HG03442 (cell line): Measurements from ENCODE around the gene C1orf35.

Experiments used
- ATAC-seq: cut with Tn5 transposase; IDR thresholded peaks from one replicate; pipeline ENCODE4 v1.9.1; 2021; ENCODE audit warnings: mild to moderate bottlenecking, moderate library complexity; ENCODE audit not compliant: unreplicated experiment

C1orf35 gene

DNA sequence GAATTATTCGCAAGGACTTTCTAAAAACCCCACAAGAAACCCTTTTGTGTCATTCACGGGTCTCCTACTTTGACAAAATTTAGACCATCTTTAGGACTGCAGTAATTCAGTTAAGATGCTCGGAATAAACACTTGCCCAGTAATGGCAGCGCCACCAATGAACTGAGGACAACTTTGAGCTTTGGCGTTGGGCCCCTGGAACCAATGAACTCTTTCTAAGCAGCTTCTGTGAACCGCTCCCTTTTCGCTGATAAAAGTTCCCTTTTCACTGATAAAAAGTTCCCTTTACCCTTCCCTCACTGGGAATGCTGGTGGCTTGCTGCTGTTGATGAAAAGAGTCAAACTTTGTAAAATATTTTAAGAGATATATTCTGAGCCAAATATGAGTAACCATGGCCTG, 7.4 kb upstream of the C1orf35 start:
- no peak for ATAC-seq

DNA sequence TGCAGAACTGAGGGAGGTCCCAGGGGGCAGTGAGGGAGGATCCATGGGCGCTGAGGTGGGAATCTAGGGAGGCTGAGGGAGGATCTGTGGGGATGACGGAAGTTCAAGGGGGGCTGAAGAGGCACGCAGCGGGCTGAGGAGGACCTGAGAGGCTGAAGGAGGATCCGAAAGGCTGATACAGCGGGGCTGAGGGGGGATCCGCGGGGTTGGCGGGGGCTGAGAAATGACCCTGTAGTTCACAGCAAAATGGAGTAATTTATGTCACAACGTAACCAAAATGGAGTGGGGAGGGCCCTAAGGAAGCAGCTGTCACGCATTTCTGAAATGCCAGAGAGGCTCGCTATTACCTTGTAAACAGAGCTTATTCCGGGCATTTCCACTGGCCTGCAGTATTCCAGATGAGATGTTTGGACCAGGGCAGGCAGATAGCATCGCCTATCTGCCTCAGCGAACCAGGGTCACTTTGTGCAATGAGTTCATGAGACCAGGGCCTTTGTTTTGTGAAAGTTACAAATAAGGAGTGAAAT, 6.9 kb upstream of the C1orf35 start:
- ATAC-seq, result peak; percentile 2

DNA sequence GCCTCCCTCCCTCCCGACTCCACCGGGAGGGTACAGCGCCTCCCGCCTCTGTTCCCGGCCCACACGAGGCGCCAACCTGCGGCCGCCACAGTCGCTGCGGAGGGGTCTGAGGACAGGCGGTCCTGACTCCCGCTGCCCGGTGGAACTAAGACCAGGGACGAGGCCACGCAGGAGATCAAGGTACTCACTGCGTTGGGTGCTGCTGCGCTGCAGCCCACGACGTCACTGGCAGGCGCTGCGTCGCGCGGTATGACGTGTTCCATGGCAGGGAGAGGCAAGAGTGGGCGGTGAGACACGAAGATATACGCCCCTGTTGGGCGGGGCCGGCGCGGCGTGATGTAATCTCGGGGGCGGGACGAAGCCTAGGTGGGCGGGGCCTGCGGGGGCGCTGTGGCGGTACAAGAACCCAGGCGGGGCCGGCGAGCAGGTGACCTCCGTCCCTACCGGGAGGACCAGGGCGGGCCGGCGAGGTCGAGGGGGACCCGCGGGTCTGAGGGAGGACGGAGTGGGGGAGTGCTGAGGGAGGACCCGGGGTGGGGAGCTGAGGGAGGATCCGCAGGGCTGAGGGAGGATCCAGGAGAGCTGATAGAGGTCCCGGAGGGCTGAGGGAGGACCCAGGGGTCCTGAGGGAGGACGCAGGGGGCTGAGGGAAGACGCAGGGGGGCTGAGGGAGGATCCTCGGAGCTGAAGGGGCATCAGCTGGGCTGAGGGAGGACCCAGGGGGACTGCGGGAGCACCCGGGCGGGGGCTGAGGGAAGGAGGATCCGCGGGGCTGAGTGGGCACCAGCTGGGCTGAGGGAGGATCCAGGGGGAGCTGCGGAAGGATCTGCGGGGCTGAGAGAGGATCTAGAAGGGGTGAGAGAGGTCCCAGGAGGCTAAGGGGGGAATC, 6.2 kb upstream of the C1orf35 start, which contains the start of gene MRPL55:
Gene MRPL55, minus strand, starts transcription at position 227 of the 889 bp plus-strand sequence. CDS start 1,039 bp downstream, outside the sequence.
- ATAC-seq, result peak; percentile 86

DNA sequence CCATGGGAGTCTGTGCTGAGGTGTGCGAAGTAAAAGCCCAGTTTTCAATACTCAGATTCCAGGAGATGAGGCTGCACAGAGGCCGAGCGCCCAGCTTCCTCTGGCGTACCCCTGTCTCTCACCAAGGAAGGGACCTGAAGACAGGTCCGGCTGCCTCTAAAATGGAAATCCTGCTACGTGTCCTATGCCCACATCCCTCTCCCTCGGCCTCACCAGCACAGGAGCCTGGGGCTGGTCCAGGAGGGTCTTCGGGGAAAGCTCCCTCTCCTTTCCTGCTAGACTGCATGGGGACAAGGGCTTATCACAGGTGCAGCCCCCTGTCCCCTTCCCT, 5.6 kb upstream of the C1orf35 start:
- ATAC-seq, result peak; percentile 1

DNA sequence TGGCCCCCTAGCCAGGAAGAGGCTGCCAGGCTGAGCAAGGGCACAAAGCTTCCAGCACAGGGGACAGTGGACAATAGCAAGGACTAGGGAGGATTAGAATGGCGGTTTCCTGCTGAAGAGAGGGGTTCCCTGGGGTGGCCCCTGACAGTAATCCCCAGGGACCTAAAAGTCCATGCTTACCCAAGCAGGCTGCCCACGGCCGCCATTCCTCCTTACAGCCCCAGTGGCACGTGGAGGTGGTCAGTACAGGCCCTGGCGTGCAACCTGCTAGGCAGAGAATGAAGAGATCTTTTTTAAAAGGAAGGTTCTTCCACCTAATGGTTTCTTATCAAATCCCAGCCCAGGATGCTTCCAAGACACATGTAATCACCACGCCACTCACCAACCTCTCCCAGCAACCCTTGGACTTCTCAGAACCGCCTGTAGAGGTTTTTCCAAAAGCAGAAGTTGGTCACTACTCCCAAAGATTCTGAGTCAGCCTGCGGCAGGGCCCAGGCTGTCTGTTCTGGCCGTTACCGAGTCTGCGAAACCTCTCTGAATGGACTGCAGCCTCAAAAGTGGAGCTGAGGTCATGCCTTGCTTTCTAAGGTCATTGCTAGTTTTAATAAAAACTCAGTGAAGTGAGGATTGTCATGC, 5.0 kb upstream of the C1orf35 start:
- ATAC-seq, result no peak

DNA sequence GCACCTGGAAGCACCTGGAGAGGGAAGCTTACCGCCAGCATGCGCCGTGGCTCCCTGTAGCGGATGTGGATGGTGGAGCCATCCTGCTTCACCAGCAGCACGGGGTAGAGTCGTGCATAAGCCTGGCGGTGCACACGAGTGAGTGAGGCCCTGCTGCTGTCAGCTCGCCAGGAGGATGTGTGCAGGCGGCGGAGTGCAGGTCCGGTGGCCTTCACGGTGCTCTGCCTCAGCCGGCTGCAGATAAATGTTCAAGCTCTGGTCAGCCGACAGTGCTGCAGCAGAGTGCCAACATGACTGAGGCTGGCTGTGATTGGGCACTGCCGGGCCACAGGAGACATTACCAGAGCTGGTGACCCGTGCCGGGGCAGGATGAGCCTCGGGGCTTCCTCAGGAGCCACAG, 4.5 kb upstream of the C1orf35 start:
- ATAC-seq, result no peak

DNA sequence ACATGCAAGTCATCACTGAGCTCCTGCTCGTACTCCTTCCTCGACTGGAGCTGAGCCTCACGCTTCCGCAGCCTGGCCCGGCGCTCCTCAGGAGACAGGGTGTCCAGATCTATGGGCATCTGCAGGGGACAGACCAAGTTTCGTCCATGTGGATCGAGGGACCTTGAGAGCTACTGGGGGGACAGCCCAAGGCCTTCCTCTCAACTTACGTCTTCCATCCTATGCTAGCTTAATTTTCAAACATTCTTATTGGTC, 3.6 kb upstream of the C1orf35 start:
- no peak for ATAC-seq

DNA sequence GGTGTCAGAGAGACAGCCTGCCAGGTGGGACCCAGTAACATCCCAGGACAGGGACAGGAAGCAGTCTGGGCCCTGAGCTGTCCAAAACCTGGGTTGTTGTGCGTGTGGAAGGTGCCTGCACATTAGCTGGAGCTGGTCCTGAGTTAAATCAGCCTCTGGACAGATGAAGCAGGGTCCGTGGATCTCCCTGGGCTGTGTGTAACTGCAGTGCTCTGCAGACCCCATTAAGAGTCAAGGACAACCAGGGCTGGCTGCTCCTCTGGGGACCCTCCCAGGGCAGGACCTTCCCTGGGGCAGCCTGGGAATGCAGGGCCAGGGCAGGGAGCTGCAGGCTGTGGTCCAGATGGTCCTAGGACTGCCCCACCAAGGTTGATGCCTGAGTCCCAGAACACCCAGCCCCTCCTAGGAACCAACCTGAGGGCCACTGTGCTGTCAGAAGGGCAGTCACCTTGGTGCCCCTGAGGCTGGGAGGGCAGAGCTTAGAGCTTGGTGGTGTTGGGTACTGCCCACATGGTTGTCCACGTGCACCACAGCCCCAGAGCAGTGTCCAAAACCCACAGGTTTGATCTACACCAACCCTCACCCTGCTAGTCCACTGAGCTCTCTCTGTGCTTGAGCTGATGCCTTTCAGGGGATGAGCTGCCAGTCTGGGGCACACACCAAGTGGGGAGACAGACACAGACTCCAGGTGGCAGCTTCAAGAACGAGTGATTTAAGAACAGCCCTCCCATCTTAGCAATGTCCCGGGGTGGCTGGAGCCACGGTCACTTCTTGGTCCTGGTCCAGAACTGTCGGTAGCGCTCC, 3.1 kb upstream of the C1orf35 start:
- no peak for ATAC-seq

DNA sequence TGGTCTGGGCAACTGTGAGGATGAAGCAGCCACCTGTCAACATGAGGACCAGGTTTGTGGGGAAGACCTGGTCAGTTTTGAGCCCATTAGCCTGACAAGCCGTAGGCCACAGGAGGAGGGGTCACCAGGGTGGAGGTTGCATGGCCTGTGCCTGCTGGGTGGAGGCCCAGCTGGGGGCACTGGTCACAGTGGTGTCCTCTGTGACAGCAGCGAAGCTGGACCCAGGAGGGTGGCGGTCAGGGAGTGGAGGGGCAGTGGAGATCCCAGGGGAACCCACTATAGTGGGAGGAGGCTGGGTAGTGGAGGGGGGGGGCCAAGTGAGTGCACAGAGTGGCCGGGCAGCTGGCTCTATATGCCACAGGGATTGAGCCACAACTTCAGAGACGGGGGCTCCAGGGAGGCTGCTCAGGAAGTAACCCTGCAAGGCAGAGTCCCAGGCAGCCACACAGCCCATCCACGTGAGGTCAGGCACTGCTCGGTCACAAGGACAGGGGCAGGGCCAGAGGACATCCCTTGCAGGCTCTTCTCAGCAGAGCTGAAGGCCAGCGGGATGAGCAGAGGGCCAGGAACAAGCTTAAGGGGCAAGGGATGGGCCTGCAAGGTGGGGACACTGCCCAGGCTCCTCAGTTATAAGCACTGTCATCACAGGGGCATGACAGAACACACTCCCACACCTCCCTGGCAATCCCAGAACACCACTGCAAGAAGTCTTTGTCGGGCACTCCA, 2.3 kb upstream of the C1orf35 start:
- ATAC-seq, result no peak

DNA sequence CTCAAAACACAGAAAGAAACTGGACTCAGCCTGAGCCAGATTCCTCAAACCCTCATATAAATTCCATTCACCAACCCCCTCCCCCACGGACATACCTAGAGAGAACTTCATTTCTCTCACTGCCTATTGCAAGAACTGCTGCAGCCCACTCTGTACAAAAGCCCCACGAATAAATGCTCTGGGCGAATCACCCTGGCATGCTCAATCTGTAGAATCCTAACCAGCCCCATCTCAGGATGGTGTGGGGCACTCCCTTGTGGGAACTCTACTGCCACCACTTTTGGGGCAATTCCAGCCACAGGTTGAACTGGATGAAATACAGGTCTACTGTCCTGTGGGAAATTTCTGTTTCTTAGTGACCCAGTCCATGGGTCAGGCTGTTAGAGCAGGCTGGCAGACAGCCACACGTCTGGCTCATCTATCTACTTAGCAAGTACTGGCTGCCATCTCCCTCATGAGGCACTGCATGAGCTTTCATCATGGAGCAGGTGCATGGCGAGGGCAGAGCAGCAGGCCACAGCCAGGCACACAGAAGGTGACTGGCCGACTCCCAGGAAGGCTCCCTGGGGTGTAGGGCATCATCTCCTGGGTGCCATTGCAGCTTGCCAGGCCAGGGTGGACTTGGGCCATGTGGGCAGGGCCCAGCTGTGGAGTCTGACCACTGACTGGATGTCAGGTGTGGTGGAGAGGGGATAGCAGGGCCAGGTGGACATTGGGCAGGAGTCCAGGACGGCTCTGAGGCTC, 1.6 kb upstream of the C1orf35 start:
- ATAC-seq, result no peak

DNA sequence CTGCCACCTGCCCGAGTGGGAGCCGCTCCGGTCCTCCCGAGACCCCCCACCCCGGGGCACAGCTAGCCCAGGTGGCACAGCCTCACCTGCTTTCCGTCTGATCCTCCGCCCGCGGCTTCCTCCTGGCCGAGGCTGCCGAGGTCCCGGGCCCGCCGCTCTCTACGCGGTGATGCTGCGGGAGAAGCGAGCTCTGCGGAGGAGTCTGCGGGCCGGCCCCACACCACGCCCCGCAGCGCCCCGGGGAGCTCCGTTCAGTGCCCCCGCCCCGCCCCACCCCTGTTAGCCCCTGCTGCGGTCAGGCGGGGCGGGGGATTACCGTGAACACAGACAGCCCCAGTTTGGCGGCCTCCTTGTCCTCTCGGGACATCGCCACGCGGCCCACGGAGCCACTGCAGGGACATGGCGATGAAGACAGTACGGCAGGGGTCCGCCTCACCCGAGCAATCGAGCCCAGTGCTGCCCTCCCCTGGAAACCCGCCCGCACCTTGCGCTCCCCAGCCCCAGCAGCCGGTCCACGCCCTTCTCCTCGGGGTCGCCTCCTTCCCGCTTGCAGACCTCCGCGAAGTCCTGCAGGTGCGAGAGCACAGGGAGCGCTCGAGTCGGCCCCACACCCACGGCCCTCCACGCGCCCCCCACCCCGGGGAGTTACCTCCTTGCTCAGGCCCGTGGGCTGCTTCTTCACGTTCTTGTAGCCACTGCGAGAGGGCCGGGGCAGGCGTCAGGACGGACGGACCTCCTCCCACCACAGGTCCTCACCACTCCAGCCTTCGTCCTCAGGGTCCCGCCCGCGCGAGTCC, 933 bp downstream of the C1orf35 start:
- peak; percentile 16 for ATAC-seq

DNA sequence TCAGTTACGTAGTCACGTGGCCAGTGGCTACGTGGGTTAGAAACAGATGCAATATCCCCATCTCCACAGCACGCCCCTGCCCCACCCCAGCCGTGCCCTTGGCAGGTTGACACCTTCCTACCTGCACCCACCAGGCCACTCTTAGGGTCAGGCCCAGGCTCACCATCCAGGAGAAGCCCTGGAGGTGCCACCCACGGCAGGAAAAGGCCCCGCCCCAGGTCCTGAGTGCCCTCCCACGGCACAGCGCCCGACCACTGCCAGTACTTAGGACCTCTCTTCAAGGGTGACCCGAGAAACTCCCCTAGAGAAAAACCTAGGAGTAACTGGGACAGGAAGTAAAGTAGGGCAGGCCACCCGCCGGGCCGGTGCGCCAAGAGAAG, 1.5 kb downstream of the C1orf35 start:
- no peak for ATAC-seq

DNA sequence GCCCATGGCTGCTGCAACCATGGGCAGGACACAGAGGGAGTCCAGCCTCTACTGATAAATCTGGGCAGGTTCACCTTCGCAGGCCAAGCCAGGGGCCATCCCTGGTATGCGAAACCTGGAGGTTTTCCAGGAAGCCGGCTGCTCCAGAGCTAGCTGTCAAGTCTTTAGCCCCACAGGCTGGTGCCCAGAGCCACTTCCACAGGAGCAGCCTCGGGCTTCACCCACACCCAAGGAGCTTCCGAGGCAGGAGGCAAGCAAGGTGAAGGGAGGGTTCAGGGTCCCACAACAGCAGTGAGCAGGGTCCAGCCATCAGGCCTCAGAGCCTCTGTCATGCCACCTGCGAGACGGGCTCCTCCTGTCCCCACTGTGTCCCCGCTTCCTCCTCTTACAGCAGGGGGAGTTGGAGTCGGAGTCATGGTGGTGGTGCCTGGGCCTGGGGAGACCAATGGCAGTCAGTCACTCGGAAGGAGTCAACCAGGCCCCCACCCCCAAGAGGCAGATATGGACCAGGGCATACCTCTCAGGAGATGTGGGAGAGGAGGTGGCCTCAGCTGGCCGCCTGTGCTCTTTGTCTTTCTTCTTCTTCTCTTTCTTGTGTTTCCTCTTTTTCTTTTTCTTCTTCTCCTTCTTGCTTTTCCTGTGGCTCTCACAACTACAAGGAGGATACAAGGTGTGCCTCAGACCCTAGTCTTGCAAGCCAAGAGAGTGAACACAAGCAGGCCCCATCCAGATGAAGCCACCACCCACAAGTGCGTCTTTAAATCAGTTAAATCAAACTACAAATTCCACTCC, 2.1 kb downstream of the C1orf35 start:
- ATAC-seq, result no peak

DNA sequence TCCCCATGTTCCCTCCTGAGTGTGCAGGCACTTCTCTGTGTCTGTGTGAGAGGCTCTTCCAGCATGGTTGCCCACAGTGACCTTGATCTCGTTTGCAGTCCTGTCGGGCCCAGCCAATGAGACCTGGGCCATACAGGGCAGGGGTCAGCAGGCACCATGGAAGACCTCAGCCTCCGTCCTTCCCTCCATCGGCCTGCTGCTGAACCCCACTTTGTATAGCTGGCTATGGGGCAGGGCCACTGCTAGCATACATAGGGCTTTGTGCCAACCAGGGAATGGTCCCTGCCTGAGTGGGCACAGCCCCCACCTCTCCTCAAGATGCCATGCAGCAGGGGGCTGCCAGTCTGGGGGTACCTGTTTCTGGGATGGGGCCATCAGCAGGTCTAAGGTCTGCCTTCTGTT, 3.8 kb downstream of the C1orf35 start:
- no peak for ATAC-seq

DNA sequence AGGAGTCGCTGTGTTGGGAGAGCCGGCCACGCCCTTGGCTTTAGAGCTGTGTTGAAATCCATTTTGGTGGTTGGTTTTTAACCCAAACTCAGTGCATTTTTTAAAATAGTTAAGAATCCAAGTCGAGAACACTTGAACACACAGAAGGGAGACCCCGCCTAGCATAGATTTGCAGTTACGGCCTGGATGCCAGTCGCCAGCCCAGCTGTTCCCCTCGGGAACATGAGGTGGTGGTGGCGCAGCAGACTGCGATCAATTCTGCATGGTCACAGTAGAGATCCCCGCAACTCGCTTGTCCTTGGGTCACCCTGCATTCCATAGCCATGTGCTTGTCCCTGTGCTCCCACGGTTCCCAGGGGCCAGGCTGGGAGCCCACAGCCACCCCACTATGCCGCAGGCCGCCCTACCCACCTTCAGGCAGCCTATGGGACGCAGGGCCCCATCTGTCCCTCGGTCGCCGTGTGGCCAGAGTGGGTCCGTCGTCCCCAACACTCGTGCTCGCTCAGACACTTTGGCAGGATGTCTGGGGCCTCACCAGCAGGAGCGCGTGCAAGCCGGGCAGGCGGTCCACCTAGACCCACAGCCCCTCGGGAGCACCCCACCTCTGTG, 4.7 kb downstream of the C1orf35 start:
- no peak for ATAC-seq

DNA sequence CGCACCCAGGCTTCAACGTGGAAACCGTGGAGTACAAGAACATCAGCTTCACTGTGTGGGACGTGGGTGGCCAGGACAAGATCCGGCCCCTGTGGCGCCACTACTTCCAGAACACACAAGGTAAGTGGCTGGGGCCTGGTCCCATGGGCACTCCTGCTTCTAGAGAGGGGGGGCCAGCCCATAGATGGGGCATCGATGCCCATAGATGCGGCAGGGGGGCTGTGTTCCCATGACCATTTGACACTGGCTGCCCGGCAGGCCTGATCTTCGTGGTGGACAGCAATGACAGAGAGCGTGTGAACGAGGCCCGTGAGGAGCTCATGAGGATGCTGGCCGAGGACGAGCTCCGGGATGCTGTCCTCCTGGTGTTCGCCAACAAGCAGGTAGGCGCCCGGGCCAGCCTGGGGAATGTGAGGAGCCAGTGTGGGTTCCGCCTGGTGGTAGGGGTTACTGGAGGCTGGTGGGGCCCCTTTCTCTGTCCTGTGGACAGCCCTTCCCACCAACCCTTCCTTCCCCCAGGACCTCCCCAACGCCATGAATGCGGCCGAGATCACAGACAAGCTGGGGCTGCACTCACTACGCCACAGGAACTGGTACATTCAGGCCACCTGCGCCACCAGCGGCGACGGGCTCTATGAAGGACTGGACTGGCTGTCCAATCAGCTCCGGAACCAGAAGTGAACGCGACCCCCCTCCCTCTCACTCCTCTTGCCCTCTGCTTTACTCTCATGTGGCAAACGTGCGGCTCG, 5.6 kb downstream of the C1orf35 start:
- no peak for ATAC-seq
